ENCODE data around the gene CASQ2.
A peak's percentile ranks its signal among the peaks of the same experiment; 100 is the strongest.

CASQ2 gene

GRCh38 chr1:115719285-115719684, 49.2 kb downstream of the CASQ2 start:
- TF ChIP-seq CTCF (conservative IDR thresholded peaks at IDR 0.05; ENCODE audit: low read depth), result no peak
- ChIA-PET CTCF (no interaction called here), POLR2A (ENCODE audit: low non-redundant PET) (no interaction called here)
- H3K27ac ChIP-seq, result no peak overlapping the region
- DNase-seq (ENCODE audit: low spot score), result no peak

- no peak for TF ChIP-seq CTCF (conservative IDR thresholded peaks at IDR 0.05; ENCODE audit: low read depth)
- POLR2A ChIA-PET (ENCODE audit: low non-redundant PET), result no interaction called here
- H3K27ac ChIP-seq, result no peak overlapping the region
- no peak for DNase-seq (ENCODE audit: low spot score)
- CTCF ChIA-PET, result no interaction called here
Measured at GRCh38 chr1:115718011-115718754, 50.3 kb downstream of the CASQ2 start.

- POLR2A ChIA-PET (ENCODE audit: low non-redundant PET), result no interaction called here
- TF ChIP-seq CTCF (conservative IDR thresholded peaks at IDR 0.05; ENCODE audit: low read depth), result no peak
- CTCF ChIA-PET, result interaction anchor here (0.7 kb wide), 1 partner anchor 109 kb away, joined by 3 read pairs; no protein-coding TSS in a partner anchor
- no peak overlapping the region for H3K27ac ChIP-seq
- no peak for DNase-seq (ENCODE audit: low spot score)
Measured at GRCh38 chr1:115717541-115717940, 51.0 kb downstream of the CASQ2 start.

- DNase-seq (ENCODE audit: low spot score), result peak; percentile 78
- H3K27ac ChIP-seq, result no peak overlapping the region
- ChIA-PET CTCF (interaction anchor here (0.6 to 1.9 kb wide), 8 partner anchors 8 to 771 kb away, joined by 3 to 10 read pairs (median 4); no protein-coding TSS in a partner anchor), POLR2A (ENCODE audit: low non-redundant PET) (no interaction called here)
- no peak for TF ChIP-seq CTCF (conservative IDR thresholded peaks at IDR 0.05; ENCODE audit: low read depth)
Measured at GRCh38 chr1:115714572-115715141, 53.9 kb downstream of the CASQ2 start.

- POLR2A ChIA-PET (ENCODE audit: low non-redundant PET), result no interaction called here
- TF ChIP-seq CTCF (conservative IDR thresholded peaks at IDR 0.05; ENCODE audit: low read depth), result no peak
- H3K27ac ChIP-seq, result no peak overlapping the region
- CTCF ChIA-PET, result interaction anchor here (0.6 to 1.7 kb wide), 3 partner anchors 38 to 51 kb away, joined by 3 to 10 read pairs (median 4); no protein-coding TSS in a partner anchor
- DNase-seq (ENCODE audit: low spot score), result no peak
Measured at GRCh38 chr1:115713906-115714305, 54.6 kb downstream of the CASQ2 start.

GRCh38 chr1:115712911-115713609, 55.5 kb downstream of the CASQ2 start:
- DNase-seq (ENCODE audit: low spot score), result no peak
- CTCF ChIA-PET, result interaction anchor here (0.8 to 0.9 kb wide), 2 partner anchors 12 to 52 kb away, joined by 3 to 7 read pairs; no protein-coding TSS in a partner anchor

More at GRCh38 chr1:115712911-115713609, 55.5 kb downstream of the CASQ2 start:
- TF ChIP-seq CTCF (conservative IDR thresholded peaks at IDR 0.05; ENCODE audit: low read depth), result no peak
- no peak overlapping the region for H3K27ac ChIP-seq
- POLR2A ChIA-PET (ENCODE audit: low non-redundant PET), result no interaction called here
